Neural crest cell (in vitro differentiated cells): ENCODE data around the gene TTC17. TPM values are rescaled to one million over a fixed set of nuclear protein-coding genes. Genes with fewer than 3 reads are reported as not detected.

Experiments used
- DNase-seq: peaks from one replicate; pipeline ENCODE4 v3.0.0; 2021; ENCODE audit warnings: low read depth, mixed read lengths, low spot score
- H3K27ac Mint-ChIP-seq: one replicate; pipeline ENCODE4 v1.8.0; 2021; ENCODE audit warnings: mild to moderate bottlenecking, mixed read lengths; ENCODE audit not compliant: unreplicated experiment
- H3K27me3 Mint-ChIP-seq: 2 replicates; pipeline ENCODE4 v1.8.0; 2021; ENCODE audit warnings: low read depth, mild to moderate bottlenecking, mixed read lengths
- H3K36me3 Mint-ChIP-seq: 2 replicates; pipeline ENCODE4 v1.8.0; 2021; ENCODE audit warnings: low read depth, mild to moderate bottlenecking, mixed read lengths
- H3K4me1 Mint-ChIP-seq: 2 replicates; pipeline ENCODE4 v1.8.0; 2021; ENCODE audit warnings: mixed read lengths
- H3K4me3 Mint-ChIP-seq: one replicate; pipeline ENCODE4 v1.8.0; 2021; ENCODE audit warnings: mild to moderate bottlenecking, mixed read lengths
- H3K9me3 Mint-ChIP-seq: 2 replicates; pipeline ENCODE4 v1.8.0; 2021; ENCODE audit warnings: mixed read lengths
- long read RNA-seq: library from polyadenylated mRNA; unstranded; transcript quantifications from one replicate; pipeline ENCODE4 v2.0.0, GENCODE V29; 2020
- total RNA-seq: library from RNA; stranded (reverse); gene quantifications from 2 replicates; pipeline ENCODE4 v1.2.1, GENCODE V29; 2021
- TF ChIP-seq, protein P1 (sequence below): fragments of 200-600 bp; sonication (generic); conservative IDR thresholded peaks from 2 replicates; pipeline ENCODE4 v1.5.0; 2021; ENCODE audit warnings: antibody characterized with exemption, mild to moderate bottlenecking

Gene TTC17, protein sequence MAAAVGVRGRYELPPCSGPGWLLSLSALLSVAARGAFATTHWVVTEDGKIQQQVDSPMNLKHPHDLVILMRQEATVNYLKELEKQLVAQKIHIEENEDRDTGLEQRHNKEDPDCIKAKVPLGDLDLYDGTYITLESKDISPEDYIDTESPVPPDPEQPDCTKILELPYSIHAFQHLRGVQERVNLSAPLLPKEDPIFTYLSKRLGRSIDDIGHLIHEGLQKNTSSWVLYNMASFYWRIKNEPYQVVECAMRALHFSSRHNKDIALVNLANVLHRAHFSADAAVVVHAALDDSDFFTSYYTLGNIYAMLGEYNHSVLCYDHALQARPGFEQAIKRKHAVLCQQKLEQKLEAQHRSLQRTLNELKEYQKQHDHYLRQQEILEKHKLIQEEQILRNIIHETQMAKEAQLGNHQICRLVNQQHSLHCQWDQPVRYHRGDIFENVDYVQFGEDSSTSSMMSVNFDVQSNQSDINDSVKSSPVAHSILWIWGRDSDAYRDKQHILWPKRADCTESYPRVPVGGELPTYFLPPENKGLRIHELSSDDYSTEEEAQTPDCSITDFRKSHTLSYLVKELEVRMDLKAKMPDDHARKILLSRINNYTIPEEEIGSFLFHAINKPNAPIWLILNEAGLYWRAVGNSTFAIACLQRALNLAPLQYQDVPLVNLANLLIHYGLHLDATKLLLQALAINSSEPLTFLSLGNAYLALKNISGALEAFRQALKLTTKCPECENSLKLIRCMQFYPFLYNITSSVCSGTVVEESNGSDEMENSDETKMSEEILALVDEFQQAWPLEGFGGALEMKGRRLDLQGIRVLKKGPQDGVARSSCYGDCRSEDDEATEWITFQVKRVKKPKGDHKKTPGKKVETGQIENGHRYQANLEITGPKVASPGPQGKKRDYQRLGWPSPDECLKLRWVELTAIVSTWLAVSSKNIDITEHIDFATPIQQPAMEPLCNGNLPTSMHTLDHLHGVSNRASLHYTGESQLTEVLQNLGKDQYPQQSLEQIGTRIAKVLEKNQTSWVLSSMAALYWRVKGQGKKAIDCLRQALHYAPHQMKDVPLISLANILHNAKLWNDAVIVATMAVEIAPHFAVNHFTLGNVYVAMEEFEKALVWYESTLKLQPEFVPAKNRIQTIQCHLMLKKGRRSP
- 74.3 and 77.2 TPM in 2 replicates for total RNA-seq
- long read RNA-seq, full-length matches to known transcripts, result 11 of 127 reads
- long read RNA-seq, partial matches to known transcripts, result 34 of 127 reads
- long read RNA-seq, other reads (novel, unspliced or antisense), result 82 of 127 reads

DNA sequence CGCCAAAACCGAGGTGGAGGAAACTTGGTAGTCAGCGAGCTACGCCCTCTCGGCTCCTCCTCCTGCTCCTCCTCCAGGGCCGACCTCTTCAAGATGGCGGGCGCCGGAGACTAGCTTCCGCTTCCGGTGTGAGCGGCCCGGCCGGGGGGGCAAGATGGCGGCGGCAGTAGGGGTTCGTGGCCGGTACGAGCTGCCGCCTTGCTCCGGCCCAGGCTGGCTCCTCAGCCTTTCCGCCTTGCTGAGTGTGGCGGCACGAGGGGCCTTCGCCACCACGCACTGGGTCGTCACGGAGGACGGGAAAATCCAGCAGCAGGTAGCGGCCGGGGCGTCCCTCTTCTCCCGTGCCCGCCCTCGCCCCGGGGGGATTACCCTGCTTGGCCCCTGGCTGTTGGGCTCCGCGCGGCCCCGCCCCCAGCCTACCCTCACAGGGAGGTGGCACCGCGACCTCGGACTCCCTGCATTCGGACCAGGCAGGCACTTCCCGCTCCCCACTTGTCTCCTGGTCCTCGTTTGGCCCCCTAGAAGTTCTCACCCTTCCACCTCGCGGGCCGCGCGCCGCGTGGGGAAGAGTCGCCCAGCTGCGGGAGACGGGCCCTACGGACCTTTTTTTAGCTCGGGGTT lies at the start of gene TTC17:
TSS of gene TTC17 (plus strand) at position 120 of the 621 bp plus-strand sequence. CDS start at position 155, 35 bp downstream.
- H3K27me3 Mint-ChIP-seq, result no peaks in the 10 kb centered on the region
- peak within 1 kb of the TSS; percentile 97 for H3K27ac Mint-ChIP-seq
- H3K9me3 Mint-ChIP-seq, result no peaks in the 10 kb centered on the region
- DNase-seq, result peak; percentile 91
- H3K4me3 Mint-ChIP-seq, result peak within 1 kb of the TSS; percentile 98
- peaks cover 29% of the 10 kb centered on the region for H3K4me1 Mint-ChIP-seq
- TF ChIP-seq, protein P1, sequence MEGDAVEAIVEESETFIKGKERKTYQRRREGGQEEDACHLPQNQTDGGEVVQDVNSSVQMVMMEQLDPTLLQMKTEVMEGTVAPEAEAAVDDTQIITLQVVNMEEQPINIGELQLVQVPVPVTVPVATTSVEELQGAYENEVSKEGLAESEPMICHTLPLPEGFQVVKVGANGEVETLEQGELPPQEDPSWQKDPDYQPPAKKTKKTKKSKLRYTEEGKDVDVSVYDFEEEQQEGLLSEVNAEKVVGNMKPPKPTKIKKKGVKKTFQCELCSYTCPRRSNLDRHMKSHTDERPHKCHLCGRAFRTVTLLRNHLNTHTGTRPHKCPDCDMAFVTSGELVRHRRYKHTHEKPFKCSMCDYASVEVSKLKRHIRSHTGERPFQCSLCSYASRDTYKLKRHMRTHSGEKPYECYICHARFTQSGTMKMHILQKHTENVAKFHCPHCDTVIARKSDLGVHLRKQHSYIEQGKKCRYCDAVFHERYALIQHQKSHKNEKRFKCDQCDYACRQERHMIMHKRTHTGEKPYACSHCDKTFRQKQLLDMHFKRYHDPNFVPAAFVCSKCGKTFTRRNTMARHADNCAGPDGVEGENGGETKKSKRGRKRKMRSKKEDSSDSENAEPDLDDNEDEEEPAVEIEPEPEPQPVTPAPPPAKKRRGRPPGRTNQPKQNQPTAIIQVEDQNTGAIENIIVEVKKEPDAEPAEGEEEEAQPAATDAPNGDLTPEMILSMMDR, result no peak
- H3K36me3 Mint-ChIP-seq, result no peaks in the 10 kb centered on the region

DNA sequence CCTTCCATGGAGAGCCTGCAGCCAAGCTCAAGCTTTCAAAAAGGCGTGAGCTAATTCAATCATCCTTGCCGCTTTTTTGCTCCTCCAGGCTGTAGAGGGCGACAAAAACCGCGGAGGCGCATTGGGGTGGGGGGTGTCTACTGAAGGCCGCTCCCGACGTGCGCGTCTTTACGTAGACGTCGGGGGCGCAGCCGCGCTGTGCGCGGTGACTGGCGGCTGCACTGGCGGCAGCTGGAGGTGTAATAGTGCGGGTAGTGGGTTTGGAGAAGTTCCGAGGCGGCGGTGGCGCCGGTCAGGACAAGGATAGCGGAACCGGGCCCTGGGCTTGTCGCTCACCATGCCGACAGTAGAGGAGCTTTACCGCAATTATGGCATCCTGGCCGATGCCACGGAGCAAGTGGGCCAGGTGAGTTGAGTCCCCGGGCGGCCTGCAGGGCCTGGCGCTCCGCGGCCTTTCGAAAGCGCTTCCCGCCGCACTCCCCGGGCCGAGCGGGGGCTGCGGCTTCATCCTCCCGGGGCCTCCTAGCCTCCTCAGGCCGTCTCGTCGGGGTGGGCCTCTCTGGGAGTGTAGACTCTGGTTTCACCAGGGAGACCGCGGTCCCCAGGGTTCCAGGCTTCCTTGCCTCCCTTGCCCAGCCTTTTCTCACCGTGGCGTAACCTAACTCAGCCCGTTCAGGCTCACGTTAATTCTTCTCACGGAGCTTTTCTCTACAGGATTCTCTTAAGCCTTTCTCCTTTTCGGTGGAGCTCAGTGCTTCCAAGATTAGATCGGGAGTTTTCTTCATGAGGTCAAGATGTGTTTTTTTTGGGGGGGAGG lies 46.7 kb upstream of the TTC17 start, which contains the start of gene API5:
TSS of gene API5 (plus strand) at position 206 of the 817 bp plus-strand sequence. CDS start at position 338, 132 bp downstream.
- peak; percentile 92 for DNase-seq
- peak within 1 kb of the TSS; percentile 88 for H3K27ac Mint-ChIP-seq
- no peaks in the 10 kb centered on the region for H3K27me3 Mint-ChIP-seq
- H3K4me3 Mint-ChIP-seq, result peak within 1 kb of the TSS; percentile 93
- H3K9me3 Mint-ChIP-seq, result no peaks in the 10 kb centered on the region
- H3K36me3 Mint-ChIP-seq, result no peaks in the 10 kb centered on the region
- H3K4me1 Mint-ChIP-seq, result peaks cover 37% of the 10 kb centered on the region
- TF ChIP-seq, protein P1, result peak; percentile 75

DNA sequence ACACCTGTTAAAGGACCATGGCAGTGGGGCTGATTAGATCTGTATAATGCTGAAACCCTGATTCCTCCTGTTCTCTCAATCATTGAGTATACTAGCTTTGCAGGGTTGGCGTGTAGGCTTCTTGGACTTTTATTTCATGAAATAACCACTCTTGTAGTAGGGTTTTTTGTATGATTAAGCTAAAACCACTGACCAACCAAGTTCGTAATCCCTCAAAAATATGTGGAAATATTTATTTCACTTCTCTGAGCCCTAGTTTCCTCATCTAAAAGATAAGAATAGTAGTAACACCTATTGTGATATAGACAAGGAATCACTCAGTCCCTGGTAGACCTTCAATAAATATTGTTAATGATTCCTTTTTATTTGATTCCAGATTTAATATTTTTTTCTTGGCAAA lies 42.8 kb upstream of the TTC17 start:
- Mint-ChIP-seq H3K27me3 (no peaks in the 10 kb centered on the region), H3K4me1 (peaks cover 37% of the 10 kb centered on the region), H3K36me3 (peaks cover 3% of the 10 kb centered on the region), H3K4me3 (peak overlapping the region; percentile 27), H3K9me3 (no peaks in the 10 kb centered on the region), H3K27ac (no peak overlapping the region)
- TF ChIP-seq, protein P1, result no peak
- no peak for DNase-seq

DNA sequence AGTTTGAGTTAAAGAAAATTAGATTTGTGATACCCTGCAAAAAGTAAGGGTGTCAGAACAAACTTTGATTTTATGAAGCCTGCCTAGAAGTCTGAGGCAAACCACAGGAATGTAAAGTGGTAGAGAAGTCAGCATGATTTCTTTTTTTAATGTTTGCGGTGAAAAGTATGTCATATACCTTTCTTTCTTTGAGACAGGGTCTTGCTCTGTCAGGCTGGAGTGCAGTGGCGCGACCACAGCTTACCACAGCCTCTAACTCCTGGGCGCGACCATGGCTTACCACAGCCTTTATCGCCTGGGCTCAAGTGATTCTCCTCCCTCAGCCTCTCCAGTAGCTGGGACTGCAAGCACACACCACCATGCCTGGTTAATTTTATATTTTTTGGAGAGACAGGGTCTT lies 42.3 kb upstream of the TTC17 start:
- no peaks in the 10 kb centered on the region for H3K9me3 Mint-ChIP-seq
- no peak for DNase-seq
- H3K4me1 Mint-ChIP-seq, result peaks cover 35% of the 10 kb centered on the region
- H3K4me3 Mint-ChIP-seq, result peak overlapping the region; percentile 44
- H3K27ac Mint-ChIP-seq, result no peak overlapping the region
- H3K36me3 Mint-ChIP-seq, result peaks cover 4% of the 10 kb centered on the region
- no peaks in the 10 kb centered on the region for H3K27me3 Mint-ChIP-seq
- TF ChIP-seq, protein P1, result no peak
